Right ventricle myocardium superior (tissue), 1 donor: Measurements from ENCODE around the gene ENOX1. TPM values are rescaled to one million over a fixed set of nuclear protein-coding genes. Genes with fewer than 3 reads are reported as not detected.
A peak's percentile ranks its signal among the peaks of the same experiment; 100 is the strongest.

Experiments
- ATAC-seq: fragments of 200-7000 bp; cut with Tn5 transposase; one replicate; pipeline ENCODE4 v1.9.1; 2020; ENCODE audit warnings: mild to moderate bottlenecking; ENCODE audit not compliant: poor library complexity
- DNase-seq: peaks from one replicate; pipeline ENCODE4 v3.0.0-alpha.2; 2020
- intact Hi-C: fragments of 100-400 bp; cut with DNase I; formaldehyde crosslinking; loops from one replicate; pipeline ENCODE4 v1.11.2; 2022
- total RNA-seq: library from RNA; stranded (reverse); fragmentation: NEBNext Ultra II Directional; extraction: Animal tissue kit (Norgen Biotek cat#: 25700); gene quantifications from one replicate; pipeline ENCODE4 v1.2.1, GENCODE V29; 2021
- donor health status: DM: no; HTN: yes; CAD: no; lungs with severe emphysema.

ENOX1 gene
- total RNA-seq, 1 donor from 2014 or later, result 7.5 TPM

DNA sequence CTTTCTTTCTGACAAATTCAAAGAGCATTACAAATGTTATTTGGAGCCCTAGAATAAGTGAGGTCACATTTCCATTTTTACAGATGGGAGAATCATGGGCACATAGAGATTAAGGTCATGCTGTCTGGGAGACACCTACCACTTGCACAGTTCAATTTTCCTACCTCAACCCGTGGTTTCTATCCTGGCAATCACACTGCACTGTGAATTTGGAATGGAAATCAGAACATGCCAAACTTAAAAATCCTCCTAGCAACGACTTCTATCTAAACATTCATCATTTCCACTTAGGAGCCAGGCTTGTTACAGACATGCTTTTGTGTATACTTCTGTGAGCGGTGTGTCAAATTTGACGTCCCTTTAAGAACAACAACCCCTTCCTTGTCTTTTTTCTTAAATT, 511.9 kb downstream of the ENOX1 start:
- DNase-seq (no peak), ATAC-seq (no peak)
- intact Hi-C loops, result no loop called here

- intact Hi-C loops, result no loop called here
- DNase-seq (no peak), ATAC-seq (no peak)
These were observed 513.4 kb downstream of the ENOX1 start for GRCh38 chr13:43273362-43273761.

GRCh38 chr13:43272851-43273250, 513.9 kb downstream of the ENOX1 start:
- ATAC-seq, result no peak
- intact Hi-C loops, result no loop called here

DNA sequence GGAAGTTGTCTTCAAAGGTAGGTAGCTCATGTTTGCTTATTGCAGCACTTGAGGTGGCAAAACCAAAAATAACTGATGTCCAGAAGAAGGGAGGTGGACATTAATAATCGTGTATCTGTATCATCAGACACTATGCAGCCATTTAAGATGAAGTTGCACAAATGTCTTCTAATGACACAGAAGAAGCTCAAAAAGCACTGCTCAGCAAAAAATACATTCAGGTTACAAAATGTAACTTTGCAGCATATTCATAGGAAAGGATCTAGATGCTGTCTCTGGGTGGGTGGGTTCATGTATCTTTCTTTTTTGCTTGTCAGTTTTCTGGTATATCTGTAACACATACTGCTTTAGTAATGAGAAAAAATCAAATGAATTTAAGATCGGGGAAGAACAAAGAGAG, 515.6 kb downstream of the ENOX1 start:
- intact Hi-C loops, result no loop called here
- no peak for DNase-seq
- no peak for ATAC-seq

More at GRCh38 chr13:43272851-43273250, 513.9 kb downstream of the ENOX1 start:
- no peak for DNase-seq

- peak; percentile 42 for ATAC-seq
- DNase-seq, result no peak
- intact Hi-C loops, result no loop called here
These were observed 516.5 kb downstream of the ENOX1 start for GRCh38 chr13:43270130-43270830.

DNA sequence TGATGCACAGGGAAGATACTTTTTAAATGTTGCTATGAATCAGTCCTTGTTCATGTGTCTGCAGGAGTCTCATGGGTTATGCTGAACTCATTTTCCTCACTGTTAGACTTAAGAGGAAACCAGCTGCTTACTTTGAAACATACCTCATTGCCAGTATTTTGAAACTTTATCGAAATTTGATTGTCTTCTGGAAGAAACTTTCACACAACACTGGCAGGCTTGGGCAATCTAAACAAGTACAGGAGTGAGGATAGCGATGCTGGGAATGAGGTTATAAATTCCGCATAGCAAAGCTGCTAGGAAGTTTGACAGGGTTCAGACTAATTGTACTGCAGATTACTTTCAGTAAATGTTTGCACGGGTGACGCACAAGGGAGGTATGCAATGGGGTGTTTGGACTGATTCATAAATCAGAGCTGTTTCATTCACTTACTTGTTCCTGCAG, 517.7 kb downstream of the ENOX1 start:
- no peak for DNase-seq
- ATAC-seq, result peak; percentile 84
- intact Hi-C loops, result no loop called here

- intact Hi-C loops, result no loop called here
- peak; percentile 81 for ATAC-seq
- DNase-seq, result no peak
These were observed 518.1 kb downstream of the ENOX1 start for GRCh38 chr13:43268632-43269031.

DNA sequence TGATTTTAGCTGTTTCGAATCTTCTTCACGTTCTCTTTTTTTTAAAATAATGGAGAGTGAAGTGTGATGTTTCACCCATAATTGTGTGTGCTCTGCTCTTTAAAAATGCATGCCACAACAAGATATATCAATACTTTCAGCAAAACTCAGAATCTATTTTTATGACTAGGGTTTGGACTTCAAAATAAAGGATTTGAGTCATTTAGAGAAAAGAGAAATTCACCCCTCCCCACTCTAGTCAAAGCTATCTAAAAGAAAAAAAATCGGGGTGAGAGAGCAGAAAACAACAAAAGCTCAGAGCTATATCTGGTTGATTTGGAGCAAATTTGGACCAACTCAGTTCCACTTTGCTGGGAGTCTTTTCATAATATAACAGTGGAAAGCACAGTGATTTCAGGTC, 518.9 kb downstream of the ENOX1 start:
- no peak for DNase-seq
- intact Hi-C loops, result no loop called here
- no peak for ATAC-seq

DNA sequence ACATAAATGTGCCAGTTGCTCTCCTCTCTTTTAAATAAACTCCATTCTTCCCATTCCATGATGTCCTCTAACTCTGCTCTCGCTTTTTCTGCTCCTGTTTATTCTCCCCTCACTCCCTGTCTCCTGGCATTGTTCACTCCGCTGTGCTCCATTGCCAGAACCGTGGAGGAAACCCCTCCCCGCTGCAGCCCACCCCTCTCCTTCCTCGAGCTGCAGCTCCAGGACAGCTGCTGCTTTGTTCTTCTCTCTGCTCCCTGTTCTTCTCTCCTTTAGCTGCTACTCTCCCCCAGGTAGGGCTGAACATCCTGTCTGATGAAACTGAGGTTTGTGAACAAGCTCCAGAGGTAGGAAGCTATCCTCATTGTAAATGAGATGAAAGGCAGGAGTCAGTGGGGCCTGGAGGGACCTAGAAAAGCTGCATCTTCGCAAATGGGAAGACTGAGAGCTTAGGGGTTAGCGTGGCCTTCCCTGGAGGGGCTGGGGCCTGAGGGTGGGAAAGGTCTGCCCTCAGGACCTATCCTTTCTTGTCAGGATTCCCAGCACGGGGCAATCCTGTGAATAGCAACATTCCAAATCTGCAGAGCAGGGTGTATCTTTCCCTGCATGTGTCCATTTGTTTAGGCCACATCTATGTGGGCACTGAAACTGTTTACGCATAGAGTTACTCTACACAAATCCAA, 519.7 kb downstream of the ENOX1 start:
- ATAC-seq, result no peak
- DNase-seq, result no peak
- intact Hi-C loops, result no loop called here

DNA sequence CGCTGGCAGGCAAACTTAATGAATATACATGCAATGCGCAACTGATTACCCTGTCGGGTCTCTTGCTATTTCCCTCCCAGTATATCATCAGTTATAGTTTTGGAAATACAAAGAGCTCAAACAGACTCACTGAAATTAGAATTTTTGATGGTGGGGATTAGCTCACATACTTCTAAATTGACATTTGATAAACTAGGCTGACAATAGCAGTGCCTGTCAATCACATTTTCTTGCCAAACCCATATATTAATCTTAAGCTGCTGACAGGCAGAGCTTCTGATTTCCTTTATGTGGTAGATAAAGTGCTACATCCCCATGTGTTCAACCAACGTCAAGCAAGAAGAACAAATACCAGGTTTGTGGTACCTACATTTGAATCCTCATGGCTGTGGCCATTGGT, 521.7 kb downstream of the ENOX1 start:
- intact Hi-C loops, result no loop called here
- ATAC-seq (no peak), DNase-seq (no peak)

DNA sequence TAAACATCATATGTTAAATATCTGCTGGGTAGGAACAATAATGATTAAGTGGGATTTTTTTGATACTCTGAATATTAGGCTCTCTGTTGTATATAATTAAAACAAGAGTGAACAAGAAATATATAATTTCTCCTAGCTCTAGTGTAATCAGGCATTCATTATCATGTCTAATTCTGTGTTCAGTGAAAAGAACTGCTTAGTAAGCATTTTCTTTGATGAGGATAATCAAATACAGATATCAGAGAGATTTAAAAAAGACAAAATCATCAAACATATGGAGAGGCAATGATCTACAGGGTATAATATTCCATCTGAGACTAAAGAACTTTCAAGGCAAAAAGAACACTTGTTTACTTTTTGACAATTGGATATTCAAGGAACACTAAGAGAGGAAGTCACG, 522.3 kb downstream of the ENOX1 start:
- no peak for ATAC-seq
- intact Hi-C loops, result no loop called here
- DNase-seq, result no peak

DNA sequence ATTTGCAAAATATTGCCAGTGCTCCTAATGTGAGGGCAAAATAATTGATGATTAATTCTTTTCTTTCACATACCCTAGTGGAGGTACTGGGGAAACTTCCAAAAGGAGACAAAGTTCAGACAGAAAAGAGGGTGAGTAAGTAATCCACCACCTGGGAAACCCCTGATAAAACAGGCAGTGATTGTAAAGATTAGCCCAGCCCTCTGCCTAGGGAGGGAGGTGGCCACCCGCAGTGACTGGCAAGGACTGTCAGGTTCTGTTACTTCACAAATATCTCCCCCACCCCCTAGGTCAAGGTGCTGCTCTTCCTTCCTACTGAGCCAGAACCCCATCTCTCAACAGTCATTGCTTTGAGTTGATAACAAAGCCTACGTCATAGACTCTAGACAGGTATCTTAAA, 523.7 kb downstream of the ENOX1 start:
- DNase-seq, result no peak
- intact Hi-C loops, result no loop called here
- ATAC-seq, result no peak

DNA sequence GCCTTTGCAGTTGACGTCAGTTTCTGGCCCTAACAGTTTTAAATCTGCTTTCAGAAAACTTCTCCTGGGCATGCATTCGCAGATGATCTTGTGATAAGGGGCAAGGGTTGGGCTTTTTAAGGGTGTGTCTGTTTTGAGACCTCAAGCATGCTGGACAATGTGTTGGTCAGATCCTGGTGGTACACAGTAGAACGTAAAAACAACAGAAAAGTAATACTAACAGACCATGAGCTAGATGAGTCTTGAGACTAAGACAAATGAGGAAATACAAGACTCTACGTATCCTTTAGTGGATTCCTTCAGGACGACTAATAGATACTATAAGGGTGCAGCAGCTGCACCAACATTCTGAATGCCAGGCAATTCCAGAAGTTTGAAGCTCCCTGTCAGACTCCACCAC, 525.8 kb downstream of the ENOX1 start:
- intact Hi-C loops, result no loop called here
- DNase-seq (no peak), ATAC-seq (no peak)

- intact Hi-C loops, result no loop called here
- no peak for DNase-seq
- no peak for ATAC-seq
These were observed 528.0 kb downstream of the ENOX1 start for GRCh38 chr13:43258771-43259170.

GRCh38 chr13:43257765-43258164, 529.0 kb downstream of the ENOX1 start:
- ATAC-seq (no peak), DNase-seq (no peak)
- intact Hi-C loops, result no loop called here

DNA sequence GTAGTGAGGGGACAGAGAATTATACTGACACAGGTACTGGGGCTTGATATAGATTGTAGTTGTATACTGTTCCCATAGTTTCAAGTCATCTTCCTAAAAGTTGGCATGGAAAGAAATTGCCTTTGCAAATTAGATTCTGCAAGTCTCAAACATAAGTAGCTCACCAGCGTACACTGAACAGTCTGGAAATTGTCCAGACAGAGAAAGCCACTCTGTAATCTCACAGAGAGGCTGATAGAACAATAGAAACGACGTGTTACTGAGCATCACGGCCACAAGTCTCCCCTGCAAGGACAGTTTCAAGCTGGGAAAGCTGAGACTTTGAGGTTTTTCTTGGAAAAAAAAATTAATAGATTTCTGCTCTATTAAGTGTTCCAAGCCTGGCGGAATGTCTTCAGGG, 534.8 kb downstream of the ENOX1 start:
- DNase-seq, result no peak
- intact Hi-C loops, result no loop called here
- no peak for ATAC-seq

GRCh38 chr13:43246382-43246781, 540.4 kb downstream of the ENOX1 start:
- intact Hi-C loops, result no loop called here
- ATAC-seq, result no peak
- DNase-seq, result no peak

- DNase-seq (no peak), ATAC-seq (no peak)
- intact Hi-C loops, result no loop called here
These were observed 541.3 kb downstream of the ENOX1 start for GRCh38 chr13:43245374-43245964.

DNA sequence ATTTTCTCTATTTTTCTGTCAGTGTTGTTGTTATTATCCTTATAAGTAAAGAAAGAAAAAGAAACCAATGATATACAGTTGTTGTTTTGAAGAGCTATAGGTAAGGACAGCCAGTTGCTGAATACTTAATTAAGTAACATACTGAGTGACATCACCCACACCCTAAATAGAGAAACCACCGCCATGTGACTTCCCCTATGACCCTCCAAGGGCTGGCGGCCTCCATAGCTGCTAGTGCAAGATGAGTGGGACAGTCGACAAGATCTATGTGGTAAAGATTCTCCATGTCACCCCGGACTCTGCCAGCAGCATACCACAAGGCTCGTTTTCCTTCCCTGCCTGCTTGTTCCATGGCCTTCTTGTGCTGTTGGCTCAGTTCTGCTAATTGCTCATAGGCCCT, 542.3 kb downstream of the ENOX1 start:
- no peak for ATAC-seq
- DNase-seq, result no peak
- intact Hi-C loops, result no loop called here

GRCh38 chr13:43243711-43244110, 543.1 kb downstream of the ENOX1 start:
- intact Hi-C loops, result no loop called here
- no peak for ATAC-seq
- no peak for DNase-seq
